ENCODE measurements around the gene GALM. TPM values are rescaled to one million over a fixed set of nuclear protein-coding genes. Genes with fewer than 3 reads are reported as not detected.
"Not testable (repeated sequence)": the region's sequence is repeated elsewhere in the genome, so short reads cannot be mapped to it uniquely, and the experiment has no call there.

The GALM gene
- total RNA-seq, 1 donor from 2014 or later, result 51.0 TPM

DNA sequence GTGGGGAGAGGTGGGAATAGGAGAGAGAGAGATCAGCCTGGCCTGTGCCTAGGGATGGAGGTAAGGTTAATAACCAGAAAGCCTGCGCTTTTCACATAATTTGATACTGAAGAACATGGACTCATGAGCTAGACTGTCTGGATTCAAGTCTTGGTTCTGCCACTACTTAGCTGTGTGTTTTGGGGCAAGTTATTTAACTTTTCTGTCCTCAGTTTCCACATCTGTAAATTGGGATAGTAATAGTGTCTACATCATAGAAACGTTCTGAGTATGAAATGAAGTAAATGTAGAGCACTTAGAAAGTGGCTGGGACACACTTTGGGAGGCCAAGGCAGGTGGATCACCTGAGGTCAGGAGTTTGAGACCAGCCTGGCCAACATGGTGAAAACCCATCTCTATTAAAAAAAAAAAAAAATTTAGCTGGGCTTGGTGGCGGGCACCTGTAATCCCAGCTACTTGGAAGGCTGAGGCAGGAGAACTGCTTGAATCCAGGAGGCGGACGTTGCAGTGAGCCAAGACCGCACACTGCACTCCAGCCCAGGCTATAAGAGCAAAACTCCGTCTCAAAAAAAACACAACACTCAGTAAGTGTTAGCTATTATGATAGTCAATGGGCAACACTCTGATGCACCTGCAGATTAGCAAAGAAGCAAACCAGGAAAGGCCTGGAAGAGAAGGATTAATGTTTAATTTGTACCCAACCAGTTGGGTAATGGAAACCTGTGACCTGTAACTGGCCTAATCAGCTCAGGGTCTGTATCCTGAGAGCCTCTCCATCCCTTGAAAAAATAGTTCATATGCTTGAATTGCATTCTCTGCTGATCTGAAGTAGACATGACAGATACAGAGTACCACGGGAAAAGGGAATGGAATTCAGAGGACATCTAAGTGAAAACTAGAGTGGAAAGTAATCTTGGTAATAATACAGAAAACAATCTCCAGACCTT is 6.8 kb downstream of the GALM start:
- intact Hi-C loops (cut with micrococcal nuclease), result no loop called here

DNA sequence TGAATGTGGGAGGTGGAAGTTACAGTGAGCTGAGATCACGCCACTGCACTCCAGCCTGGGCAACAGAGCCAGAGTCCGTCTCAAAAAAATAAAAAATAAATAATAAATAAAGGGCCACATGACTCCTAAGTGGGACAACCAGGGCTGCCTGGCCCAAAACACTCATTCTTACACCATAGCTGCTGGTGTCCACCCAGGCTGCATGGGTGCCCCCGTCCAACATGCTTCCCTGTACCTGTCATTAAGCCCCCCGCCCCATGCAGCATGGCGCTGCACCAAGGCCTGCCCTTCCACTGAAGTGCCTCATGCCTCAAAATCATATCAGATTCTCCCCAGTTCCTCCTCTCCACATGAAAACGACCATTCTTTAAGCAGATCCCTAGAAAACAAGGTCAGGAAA is 10.8 kb downstream of the GALM start:
- intact Hi-C loops (cut with micrococcal nuclease), result loop anchor here (1.0 kb wide), 1 partner anchor 9 kb away; no protein-coding TSS in a partner anchor

DNA sequence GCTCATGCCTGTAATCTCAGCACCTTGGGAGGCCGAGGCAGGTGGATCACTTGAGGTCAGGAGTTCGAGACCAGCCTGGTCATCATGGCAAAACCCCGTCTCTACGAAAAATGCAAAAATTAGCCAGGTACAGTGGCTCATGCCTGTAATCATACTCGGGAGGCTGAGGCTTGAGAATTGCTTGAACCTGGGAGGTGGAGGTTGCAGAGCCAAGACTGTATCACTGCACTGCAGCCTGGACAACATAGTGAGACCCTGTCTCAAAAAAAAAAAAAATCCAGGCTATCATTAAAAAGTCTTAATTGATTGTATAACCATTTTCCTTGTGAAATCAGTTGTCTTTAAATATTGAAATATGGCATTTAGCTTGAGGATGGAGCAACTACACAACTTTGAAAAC is 15.0 kb downstream of the GALM start:
- intact Hi-C loops (cut with micrococcal nuclease), result not testable (repeated sequence)

DNA sequence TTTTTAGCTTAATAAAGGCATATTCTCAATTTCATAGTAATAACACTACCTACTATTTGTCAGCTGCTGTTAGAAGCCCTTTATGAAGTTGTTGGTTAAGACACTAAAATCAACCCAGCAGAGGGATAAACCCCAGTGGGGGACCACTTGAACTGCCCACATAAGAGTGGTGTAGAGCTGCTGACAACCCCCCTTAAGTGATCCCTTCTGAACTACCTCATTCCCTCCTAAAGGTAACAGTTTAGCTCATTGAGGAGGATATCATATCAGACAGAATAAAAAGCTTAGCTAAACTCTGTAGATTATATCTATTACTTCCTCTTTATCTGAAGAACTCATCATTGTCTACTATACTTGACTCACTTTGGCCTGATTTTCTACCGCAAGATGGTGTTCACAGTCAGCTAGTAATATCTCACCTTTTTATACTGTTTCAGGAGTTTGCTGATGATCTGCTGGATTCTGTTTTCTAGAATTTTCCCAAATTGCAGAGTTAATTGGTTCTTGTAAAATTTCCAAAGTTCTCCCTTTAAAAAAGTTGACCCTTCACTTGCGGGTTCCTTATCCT is 16.2 kb downstream of the GALM start:
- intact Hi-C loops (cut with micrococcal nuclease), result loop anchor here (1.0 to 2.0 kb wide), 3 partner anchors 15 to 79 kb away; no protein-coding TSS in a partner anchor

DNA sequence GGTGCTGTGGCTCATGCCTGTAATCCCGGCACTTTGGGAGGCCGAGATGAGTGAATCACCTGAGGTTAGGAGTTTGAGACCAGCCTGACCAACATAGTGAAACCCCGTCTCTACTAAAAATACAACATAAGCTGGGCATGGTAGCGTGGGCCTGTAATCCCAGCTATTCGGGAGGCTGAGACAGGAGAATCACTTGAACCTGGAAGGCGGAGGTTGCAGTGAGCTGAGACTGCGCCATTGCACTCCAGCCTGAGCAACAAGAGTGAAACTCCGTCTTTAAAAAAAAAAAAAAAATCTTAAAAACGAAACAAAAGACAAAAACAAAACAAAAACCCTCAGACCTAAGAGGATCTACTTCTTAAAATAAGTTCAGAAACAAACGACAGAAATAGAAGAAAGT is 16.7 kb downstream of the GALM start:
- intact Hi-C loops (cut with micrococcal nuclease), result loop anchor here (1.0 to 2.0 kb wide), 3 partner anchors 15 to 79 kb away; no protein-coding TSS in a partner anchor

DNA sequence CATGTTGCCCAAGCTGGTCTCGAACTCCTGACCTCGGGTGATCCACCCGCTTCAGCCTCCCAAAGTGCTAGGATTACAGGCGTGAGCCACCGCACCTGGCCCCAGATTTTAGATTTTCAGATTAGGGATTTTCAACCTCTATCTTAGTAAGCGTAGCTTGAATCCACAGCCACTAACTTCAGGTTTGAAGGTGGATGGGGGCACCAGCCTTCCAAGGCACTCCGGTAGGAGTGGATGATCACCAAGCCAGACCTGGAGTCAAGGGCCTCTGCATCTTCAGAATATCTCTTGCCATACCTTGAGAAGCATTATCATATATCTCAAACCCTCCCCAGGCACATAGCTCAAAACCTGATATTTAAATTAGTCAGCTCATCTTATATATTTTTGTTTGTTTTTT is 17.9 kb downstream of the GALM start:
- intact Hi-C loops (cut with micrococcal nuclease), result loop anchor here (2.0 kb wide), 1 partner anchor 17 kb away; no protein-coding TSS in a partner anchor

DNA sequence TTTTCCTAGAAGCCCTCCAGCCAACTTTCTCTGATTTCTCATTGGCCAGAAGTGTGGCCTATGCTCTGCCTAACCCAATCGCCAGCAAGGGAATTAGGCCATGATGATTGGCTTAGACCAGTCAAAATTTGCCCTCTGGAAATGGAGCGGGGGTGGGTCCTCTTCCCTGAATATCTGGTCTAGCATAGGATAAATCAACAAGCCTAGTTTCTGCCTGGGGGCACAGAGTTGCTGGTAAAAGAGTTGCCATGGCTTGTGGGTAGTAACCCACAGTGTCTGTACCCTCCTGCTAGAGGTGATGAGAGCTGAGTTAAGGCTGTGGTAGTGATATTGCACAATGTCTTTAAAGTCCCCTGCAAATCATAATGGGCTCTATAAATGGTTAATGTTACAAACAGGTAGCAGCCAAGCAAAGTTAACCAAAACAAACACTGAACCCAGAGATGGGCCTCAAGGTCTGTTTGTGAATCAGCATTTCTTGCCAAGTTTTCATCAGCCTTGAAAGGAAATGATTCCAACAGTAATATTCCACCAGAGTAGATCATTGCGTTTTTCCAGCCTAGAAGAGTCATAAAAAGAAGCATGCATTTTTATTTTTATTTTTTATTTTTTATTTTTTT is 19.3 kb downstream of the GALM start:
- intact Hi-C loops (cut with micrococcal nuclease), result no loop called here

DNA sequence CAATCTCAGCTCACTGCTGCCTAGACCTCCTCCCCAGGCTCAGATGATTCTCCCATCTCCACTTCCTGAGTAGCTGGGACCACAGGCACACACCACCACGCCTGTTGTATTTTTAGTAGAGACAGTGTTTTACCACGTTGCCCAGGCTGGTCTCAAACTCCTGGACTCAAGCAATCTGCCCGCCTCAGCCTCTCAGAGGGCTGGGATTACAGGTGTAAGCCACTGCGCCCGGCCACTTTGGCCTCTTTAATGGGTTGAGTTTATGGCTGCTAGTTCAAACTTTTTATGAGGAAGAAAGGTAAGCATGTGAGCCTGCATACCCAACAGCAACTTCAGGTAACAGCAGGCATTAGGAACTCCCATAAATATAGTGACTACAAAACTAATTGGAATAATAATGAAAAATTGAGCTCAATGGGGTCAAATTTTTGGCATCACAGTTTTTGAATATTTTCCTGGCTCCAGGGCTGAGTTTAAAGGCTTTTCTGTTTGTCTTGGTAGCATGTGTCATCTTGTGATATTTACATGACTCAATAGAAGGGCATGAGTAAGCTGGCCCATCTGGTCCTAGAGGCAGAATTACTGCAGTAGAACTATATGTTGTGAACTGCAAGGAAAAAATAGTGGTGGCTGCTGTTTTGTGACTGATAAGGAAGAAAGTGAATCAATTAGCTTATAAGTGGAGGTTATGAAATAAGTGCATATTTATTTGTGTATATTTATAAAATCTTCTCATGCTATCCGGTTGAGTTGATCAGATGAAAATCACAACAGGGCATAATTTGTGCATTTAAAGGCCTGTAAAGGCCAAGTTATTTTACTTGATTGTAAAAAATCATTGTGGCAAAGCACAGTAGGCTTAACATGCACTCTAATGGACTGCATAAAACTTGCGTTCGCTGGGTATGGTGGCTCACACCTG is 24.8 kb downstream of the GALM start:
- intact Hi-C loops (cut with micrococcal nuclease), result no loop called here

DNA sequence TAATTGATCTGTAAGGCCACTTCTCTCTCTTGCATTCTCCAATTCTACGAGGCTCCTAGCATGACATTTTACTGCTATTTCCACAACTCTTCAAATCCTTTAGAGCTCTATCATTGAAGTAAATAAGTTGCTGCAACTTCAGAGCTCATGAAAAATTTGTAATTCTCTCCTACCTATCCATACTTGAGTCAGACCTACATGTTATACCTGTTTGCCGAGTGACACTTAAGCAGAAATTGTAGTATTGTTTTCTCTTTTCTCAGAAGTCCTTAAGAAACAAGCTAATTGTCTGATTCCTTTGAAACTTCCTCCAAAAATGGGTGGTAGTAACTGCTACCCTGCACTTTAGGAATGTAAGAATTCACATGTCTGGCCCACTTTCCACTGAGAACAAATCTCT is 26.1 kb downstream of the GALM start:
- intact Hi-C loops (cut with micrococcal nuclease), result no loop called here

DNA sequence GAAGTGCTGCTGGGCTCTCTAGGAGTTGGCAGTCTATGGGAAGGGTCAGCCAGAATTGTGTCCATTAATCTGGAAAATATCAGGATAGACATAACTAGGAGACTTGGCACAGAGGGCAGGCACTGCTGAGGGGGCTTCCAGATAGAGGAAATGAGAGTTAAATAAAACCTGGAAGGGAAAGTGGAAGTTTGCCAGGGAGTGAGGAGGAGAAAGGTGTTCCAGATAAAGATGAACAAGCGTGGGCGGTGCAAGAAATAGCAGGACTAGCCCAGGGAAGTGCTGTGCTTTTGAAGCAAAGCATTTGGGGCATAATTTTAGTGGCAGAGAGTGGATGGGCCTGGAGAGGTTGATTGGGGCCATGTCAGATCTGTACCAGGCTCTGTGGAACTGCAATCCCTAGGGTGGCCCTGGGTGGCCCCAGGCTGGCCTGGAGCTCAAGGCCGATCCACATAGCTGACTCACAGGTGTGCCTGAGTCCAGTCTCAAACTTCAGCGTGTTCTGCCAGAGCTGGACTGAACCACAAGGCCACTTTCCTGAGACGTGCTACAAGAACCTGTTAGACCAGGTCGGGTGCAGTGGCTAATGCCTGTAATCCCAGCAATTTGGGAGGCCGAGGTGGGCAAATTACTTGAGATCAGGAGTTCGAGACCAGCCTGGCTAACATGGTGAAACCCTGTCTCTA is 26.9 kb downstream of the GALM start:
- intact Hi-C loops (cut with micrococcal nuclease), result no loop called here

DNA sequence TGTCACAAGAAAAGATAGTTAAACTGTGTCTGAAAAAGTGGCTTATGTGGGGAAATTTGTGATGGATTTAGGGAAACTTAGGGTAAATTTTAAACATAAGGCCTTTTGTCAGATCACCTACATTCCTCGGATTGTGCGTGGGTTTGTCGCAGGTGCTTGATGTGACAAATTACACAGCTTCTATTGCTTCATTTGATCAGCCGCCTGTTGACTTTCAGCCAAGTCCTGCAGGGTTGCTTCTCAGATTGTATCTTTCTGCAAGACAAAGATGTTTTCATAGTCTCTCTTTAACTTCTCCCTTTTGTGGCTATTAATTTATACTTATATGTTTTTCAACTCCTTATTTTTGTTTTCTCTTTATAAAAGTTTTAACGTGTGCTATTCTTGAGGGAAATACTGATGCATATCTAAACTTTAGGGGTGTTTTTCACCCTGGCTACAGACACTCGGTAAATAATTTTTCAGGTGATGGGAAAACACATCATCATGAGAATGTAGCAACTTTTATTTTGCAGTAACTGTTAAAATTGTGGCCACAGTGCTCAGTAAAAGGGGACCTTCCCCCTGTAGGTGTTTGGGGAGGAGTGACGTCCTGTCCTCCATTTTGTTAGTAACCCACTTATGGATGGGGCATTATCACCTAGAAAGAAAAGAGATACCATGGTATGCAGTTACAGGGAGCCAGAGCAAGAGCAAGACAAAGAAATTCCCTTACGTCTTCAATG is 31.4 kb downstream of the GALM start:
- intact Hi-C loops (cut with micrococcal nuclease), result no loop called here

DNA sequence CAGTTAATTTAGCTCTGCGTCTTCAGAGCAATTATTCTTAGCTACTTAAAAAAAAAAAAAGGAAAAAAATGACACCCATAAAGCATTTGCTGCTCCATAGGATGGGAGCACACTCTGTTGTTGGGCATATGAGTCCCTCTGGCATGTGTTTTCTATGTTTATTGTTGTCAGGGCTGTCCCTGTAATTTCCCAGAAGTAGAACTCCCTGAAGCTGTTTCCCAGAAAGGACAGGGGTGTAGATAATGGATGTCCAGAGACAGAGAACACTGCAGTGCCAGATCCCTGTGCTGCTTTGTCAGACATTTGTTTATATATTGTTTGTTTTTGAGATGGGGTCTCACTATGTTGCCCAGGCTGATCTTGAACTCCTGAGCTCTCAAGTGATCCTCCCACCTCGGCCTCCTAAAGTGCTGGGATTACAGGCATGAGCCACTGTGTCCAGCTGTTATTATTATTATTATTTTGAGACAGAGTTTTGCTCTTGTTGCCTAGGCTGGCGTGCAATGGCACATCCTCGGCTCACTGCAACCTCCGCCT is 32.6 kb downstream of the GALM start:
- intact Hi-C loops (cut with micrococcal nuclease), result no loop called here

DNA sequence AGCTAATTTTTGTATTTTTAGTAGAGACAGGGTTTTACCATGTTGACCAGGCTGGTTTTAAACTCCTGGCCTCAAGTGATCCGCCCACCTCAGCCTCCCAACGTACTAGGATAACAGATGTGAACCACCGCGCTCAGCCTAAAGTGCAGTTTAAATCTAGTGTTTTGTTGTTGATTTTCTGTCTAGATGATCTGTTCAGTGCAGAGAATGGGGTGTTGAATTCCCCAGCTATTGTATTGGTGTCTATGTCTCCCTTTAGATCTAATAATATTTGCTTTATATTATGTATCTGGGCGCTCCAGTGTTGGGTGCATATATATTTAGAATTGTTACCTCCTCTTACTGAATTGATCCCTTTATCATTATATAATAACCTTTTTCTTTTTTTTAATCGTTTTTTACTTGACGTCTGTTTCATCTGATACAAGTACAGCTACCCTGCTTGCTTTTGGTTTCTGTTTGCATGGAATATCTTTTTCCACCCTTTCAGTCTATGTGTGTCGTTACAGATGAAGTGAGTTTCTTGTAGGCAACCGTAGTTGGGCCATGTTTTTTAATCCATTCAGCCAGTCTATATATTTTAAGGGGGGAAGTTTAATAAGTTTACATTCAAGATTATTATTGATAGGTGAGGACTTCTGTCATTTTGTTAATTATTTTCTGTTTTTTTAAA is 34.3 kb downstream of the GALM start:
- intact Hi-C loops (cut with micrococcal nuclease), result loop anchor here (2.0 to 5.0 kb wide), 2 partner anchors 17 to 33 kb away; partner anchors contain the start of gene GALM

DNA sequence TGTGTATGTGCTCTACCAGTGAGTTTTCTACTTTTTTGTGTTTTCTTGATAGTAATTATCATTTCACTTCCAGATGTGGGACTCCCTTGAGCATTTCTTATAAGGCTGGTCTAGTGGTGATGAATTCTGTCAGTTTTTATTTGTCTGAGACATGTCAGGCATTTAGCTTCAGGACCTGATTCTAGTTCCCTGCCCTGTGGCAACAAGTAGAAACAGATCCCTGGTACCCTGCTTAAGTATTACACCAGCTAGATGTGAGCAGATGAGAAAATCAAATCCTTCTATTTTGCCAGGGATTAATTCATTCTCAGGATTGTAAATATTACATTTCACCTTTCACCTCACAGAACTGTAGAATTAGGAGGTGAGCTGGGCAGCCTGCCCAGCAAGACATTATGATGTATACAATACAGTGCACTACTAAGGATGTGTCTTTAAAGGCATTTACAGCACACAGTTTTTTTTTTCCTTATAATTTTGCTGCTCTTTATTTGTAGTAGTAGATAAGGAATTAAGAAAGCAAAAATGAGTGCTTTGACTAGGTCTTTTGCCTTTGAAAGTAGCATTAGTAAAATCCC is 35.1 kb downstream of the GALM start:
- intact Hi-C loops (cut with micrococcal nuclease), result loop anchor here (2.0 to 5.0 kb wide), 2 partner anchors 18 to 34 kb away; partner anchors contain the start of gene GALM

DNA sequence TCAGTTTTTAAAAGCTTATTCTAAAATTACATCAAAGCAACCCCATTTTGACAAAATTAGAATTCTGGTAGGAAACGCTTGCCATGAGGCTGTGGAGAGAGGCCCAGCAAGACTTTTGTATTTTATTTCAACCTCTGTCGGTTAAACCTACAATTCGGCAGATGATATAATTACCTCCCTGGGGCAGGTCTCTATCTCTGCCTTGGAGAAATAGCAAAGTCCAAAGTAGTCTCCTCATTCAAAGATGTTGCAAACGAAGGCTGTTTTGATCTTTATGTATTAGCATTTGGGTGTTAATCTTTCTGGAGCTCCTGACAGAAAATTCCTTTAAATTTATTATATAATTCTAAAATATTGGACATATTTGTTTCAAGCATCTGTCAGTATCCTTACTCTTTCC is 35.6 kb downstream of the GALM start:
- intact Hi-C loops (cut with micrococcal nuclease), result loop anchor here (2.0 to 5.0 kb wide), 2 partner anchors 19 to 34 kb away; partner anchors contain the start of gene GALM

DNA sequence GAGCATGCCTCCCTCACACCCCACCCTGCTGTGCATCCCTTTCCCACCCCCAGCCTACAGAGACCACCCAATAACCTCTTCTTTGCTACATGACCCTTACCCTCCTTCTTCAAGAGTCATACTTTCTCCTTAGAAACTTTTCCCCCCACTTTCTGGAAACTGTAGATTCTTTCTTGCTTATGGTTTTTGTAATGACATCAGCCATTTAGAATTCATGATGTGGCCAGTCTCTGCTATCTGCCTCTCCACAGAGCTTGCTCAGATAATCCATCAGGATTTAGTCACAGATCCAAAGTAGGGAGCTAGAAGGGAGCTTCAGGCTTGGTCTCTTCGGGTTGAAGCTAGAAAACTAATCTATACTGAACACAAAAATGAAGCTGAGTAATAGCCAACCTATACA is 36.5 kb downstream of the GALM start:
- intact Hi-C loops (cut with micrococcal nuclease), result loop anchor here (5.0 kb wide), 1 partner anchor 35 kb away; the partner anchor contains the start of gene GALM

DNA sequence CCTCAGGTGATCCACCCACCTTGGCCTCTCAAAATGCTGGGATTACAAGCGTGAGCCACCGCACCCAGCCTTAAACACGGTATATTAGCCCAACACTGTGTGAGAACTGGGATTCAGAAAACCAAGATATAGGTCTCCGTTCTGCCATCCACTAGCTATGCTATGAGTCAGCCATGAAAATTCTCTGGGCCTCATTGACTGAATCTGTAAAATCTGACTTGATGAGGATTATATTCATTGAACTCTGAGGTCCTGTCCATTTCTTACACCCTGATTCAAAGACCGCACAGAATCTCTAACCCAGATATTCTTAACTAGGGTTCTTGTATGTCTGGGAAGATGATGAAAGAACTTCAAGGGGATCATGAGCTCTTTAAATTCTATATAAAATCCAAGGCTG is 37.4 kb downstream of the GALM start:
- intact Hi-C loops (cut with micrococcal nuclease), result loop anchor here (5.0 kb wide), 1 partner anchor 36 kb away; the partner anchor contains the start of gene GALM

DNA sequence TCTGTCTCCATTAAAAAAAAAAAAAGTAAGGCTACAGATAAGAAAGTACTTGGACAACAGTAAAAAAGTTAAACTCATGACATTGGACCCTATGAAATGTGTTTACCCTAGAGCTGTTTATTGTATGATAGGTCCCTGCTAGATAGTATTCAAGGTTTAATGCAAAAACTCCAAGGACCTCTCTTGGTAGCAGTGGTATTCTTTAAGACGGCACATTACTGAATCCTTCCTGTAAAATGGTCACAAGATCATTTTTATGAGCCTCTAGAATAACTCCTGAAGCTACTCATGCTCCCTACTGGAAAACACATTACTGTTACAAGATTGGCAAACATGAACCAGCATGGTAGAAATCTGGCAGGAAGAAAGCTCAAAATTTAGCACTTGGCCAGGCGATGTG is 38.8 kb downstream of the GALM start:
- intact Hi-C loops (cut with micrococcal nuclease), result loop anchor here (5.0 kb wide), 1 partner anchor 37 kb away; the partner anchor contains the start of gene GALM
